ENCODE results near the gene LMAN2.
A peak's percentile ranks its signal among the peaks of the same experiment; 100 is the strongest.

LMAN2 gene

GRCh38 chr5:177338251-177339106 lies 13.0 kb downstream of the LMAN2 start:
- H3K9me3 ChIP-seq: no peaks in the 10 kb centered on the region
- TF ChIP-seq, protein P1, sequence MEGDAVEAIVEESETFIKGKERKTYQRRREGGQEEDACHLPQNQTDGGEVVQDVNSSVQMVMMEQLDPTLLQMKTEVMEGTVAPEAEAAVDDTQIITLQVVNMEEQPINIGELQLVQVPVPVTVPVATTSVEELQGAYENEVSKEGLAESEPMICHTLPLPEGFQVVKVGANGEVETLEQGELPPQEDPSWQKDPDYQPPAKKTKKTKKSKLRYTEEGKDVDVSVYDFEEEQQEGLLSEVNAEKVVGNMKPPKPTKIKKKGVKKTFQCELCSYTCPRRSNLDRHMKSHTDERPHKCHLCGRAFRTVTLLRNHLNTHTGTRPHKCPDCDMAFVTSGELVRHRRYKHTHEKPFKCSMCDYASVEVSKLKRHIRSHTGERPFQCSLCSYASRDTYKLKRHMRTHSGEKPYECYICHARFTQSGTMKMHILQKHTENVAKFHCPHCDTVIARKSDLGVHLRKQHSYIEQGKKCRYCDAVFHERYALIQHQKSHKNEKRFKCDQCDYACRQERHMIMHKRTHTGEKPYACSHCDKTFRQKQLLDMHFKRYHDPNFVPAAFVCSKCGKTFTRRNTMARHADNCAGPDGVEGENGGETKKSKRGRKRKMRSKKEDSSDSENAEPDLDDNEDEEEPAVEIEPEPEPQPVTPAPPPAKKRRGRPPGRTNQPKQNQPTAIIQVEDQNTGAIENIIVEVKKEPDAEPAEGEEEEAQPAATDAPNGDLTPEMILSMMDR (IDR thresholded peaks at IDR 0.05; ENCODE audit: low read depth, low read length): no peak
- no peak for DNase-seq
- peaks cover 63% of the 10 kb centered on the region for H3K36me3 ChIP-seq
- peaks cover 18% of the 10 kb centered on the region for H3K4me1 ChIP-seq
- no peaks in the 10 kb centered on the region for H3K27me3 ChIP-seq
- H3K4me3 ChIP-seq (ENCODE audit: low read depth, low read length): no peak overlapping the region

DNA sequence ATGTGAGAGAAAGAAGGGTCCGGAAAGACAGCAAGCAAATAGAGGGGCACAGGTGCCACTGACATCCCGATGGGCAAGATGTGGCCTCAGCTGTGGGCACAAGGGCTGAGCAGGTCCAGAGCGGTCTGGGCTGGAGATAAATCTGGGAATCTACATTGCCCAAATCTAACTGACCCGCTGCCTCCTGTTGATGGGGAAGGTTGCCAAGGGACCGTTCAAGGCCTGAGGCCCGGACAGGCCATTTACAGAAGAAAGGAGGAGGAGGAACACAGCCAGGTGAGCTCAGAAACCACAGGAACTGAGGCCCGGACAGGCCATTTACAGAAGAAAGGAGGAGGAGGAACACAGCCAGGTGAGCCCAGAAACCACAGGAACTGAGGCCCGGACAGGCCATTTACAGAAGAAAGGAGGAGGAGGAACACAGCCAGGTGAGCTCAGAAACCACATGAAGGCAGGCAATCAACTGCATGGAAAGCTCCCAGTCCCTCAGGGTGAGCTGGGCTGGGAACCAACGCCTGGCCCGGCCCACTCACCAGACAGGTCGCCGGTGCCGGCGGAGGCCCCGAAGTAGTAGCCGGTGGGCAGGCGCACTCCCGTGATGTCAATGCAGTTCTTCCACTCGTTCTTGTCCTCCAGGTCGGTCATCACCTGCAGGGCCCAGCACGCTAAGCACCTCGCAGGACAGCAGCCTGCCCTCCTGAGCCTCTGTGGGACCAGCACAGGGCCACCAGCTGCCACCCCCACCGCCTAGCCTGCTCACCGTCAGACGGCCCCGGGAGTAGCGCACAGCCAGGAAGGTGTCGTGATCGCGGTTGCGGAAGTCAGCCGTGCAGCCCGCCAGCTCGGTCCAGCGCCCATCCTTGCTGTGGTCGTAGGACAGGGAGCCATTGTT lies 14.6 kb downstream of the LMAN2 start:
- H3K4me3 ChIP-seq (ENCODE audit: low read depth, low read length): no peak overlapping the region
- TF ChIP-seq, protein P1 (IDR thresholded peaks at IDR 0.05; ENCODE audit: low read depth, low read length): no peak
- peaks cover 67% of the 10 kb centered on the region for H3K36me3 ChIP-seq
- no peaks in the 10 kb centered on the region for H3K9me3 ChIP-seq
- peaks cover 18% of the 10 kb centered on the region for H3K4me1 ChIP-seq
- no peaks in the 10 kb centered on the region for H3K27me3 ChIP-seq
- no peak for DNase-seq

- Histone ChIP-seq H3K27me3 (no peaks in the 10 kb centered on the region), H3K4me3 (ENCODE audit: low read depth, low read length) (no peak overlapping the region), H3K36me3 (peaks cover 61% of the 10 kb centered on the region), H3K4me1 (peaks cover 18% of the 10 kb centered on the region), H3K9me3 (no peaks in the 10 kb centered on the region)
- peak; percentile 80 for DNase-seq
- TF ChIP-seq, protein P1 (IDR thresholded peaks at IDR 0.05; ENCODE audit: low read depth, low read length): peak; percentile 75
Observed at GRCh38 chr5:177336112-177336511, 15.4 kb downstream of the LMAN2 start.

DNA sequence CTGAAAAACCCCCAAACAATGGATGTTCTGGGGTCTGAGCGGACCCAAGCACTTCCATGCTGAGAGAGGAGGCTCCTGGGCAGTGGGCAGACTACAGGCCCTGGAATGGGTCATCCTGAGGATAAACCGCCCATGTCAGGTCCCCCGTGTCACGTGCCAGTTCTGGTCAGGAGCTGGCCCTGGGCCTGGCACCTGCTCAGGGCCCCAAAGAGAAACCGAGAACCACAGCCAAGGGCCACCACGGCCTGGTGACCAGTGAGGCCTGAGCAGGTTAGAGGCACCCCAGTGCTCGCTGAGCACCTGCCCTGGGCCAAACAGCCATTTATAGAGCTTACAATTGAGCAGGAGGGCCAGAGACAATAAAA lies 15.8 kb downstream of the LMAN2 start:
- H3K4me3 ChIP-seq (ENCODE audit: low read depth, low read length): no peak overlapping the region
- H3K27me3 ChIP-seq: no peaks in the 10 kb centered on the region
- no peak for DNase-seq
- TF ChIP-seq, protein P1 (IDR thresholded peaks at IDR 0.05; ENCODE audit: low read depth, low read length): no peak
- peaks cover 61% of the 10 kb centered on the region for H3K36me3 ChIP-seq
- H3K9me3 ChIP-seq: no peaks in the 10 kb centered on the region
- peaks cover 18% of the 10 kb centered on the region for H3K4me1 ChIP-seq

- Histone ChIP-seq H3K4me3 (ENCODE audit: low read depth, low read length) (no peak overlapping the region), H3K27me3 (no peaks in the 10 kb centered on the region), H3K36me3 (peaks cover 64% of the 10 kb centered on the region), H3K4me1 (peaks cover 18% of the 10 kb centered on the region), H3K9me3 (no peaks in the 10 kb centered on the region)
- TF ChIP-seq, protein P1 (IDR thresholded peaks at IDR 0.05; ENCODE audit: low read depth, low read length): no peak
- DNase-seq: peak; percentile 38
Observed at GRCh38 chr5:177334781-177335700, 16.4 kb downstream of the LMAN2 start.
